SK-N-SH (cell line): Measurements from ENCODE around the gene BDNF. TPM values are rescaled to one million over a fixed set of nuclear protein-coding genes. Genes with fewer than 3 reads are reported as not detected.

ENCODE experiments used
- CTCF ChIA-PET: fragments of 300-600, 350-600 bp; formaldehyde crosslinking; extraction: SDS; loops from one replicate; lab custom pipeline; 2021; lab: Yijun Ruan, JAX
- POLR2A ChIA-PET: fragments of 350-600 bp; sonication (Branson Sonifier 250); formaldehyde crosslinking; extraction: SDS; loops from one replicate; lab custom pipeline; 2020; ENCODE audit warnings: antibody characterized with exemption, inconsistent platforms; lab: Yijun Ruan, JAX
- DNase-seq: peaks from one replicate; pipeline ENCODE4 v3.0.0; 2012
- H2AFZ ChIP-seq: fragments of 200-600 bp; sonication (generic); 2 replicates; pipeline ENCODE4 v1.8.1; 2016; ENCODE audit warnings: antibody characterized with exemption, mild to moderate bottlenecking, low read depth
- H3F3A ChIP-seq: fragments of 200-600 bp; sonication (generic); replicated peaks from 2 replicates; pipeline ENCODE3; 2016; ENCODE audit warnings: antibody characterized with exemption, mild to moderate bottlenecking; ENCODE audit not compliant: insufficient read depth
- H3K27ac ChIP-seq, 2 experiments: fragments of 200-500 bp in 1 of 2; fragments of 200-600 bp in 1 of 2; sonication (Bioruptor generic) in 1 of 2; sonication (generic), shearing (Covaris generic) in 1 of 2; 2 replicates each; pipeline versions ENCODE4 v1.5.1 to v1.6.1; 2014 to 2016; ENCODE audit warnings: low read depth in 2 of 2, inconsistent platforms in 1 of 2, low read length in 1 of 2, mild to moderate bottlenecking in 1 of 2, mixed read lengths in 1 of 2
- H3K27me3 ChIP-seq: fragments of 200-600 bp; sonication (generic), shearing (Covaris generic); 2 replicates; pipeline ENCODE4 v1.6.1; 2016; ENCODE audit warnings: mixed run types; ENCODE audit not compliant: insufficient read depth
- H3K36me3 ChIP-seq, 2 experiments: fragments of 200-500 bp in 1 of 2; fragments of 200-600 bp in 1 of 2; sonication (Bioruptor generic) in 1 of 2; sonication (generic) in 1 of 2; replicated peaks in 1 of 2; 2 replicates each; pipeline versions ENCODE3 to v1.5.1; 2014 to 2016; ENCODE audit warnings: low read length in 1 of 2, mild to moderate bottlenecking in 1 of 2; ENCODE audit not compliant: insufficient read depth in 2 of 2, control insufficient read depth in 1 of 2
- H3K4me1 ChIP-seq, 2 experiments: fragments of 200-500 bp in 1 of 2; fragments of 200-600 bp in 1 of 2; sonication (Bioruptor generic) in 1 of 2; sonication (generic), shearing (Covaris generic) in 1 of 2; 2 replicates each; pipeline versions ENCODE4 v1.5.1 to v1.6.1; 2014 to 2016; ENCODE audit warnings: low read depth in 1 of 2, low read length in 1 of 2, mixed run types in 1 of 2; ENCODE audit not compliant: insufficient read depth in 2 of 2, control insufficient read depth in 1 of 2
- H3K4me2 ChIP-seq: fragments of 200-600 bp; sonication (generic), shearing (Covaris generic); 2 replicates; pipeline ENCODE4 v1.6.1; 2017; ENCODE audit warnings: mixed run types
- H3K4me3 ChIP-seq, 2 experiments: fragments of 200-500 bp in 1 of 2; fragments of 200-600 bp in 1 of 2; sonication (Bioruptor generic) in 1 of 2; sonication (generic), shearing (Covaris generic) in 1 of 2; 2 replicates each; pipeline versions ENCODE4 v1.5.1 to v1.8.1; 2014 to 2016; ENCODE audit warnings: low read depth in 2 of 2, inconsistent platforms in 1 of 2, low read length in 1 of 2, mild to moderate bottlenecking in 1 of 2, mixed read lengths in 1 of 2, moderate library complexity in 1 of 2
- H3K79me2 ChIP-seq: fragments of 200-600 bp; sonication (generic); 2 replicates; pipeline ENCODE4 v1.8.1; 2017; ENCODE audit warnings: mild to moderate bottlenecking; ENCODE audit not compliant: insufficient read depth
- H3K9ac ChIP-seq: fragments of 200-600 bp; sonication (generic); 2 replicates; pipeline ENCODE4 v1.6.1; 2017; ENCODE audit warnings: mixed run types
- H3K9me2 ChIP-seq: fragments of 200-600 bp; sonication (generic); 2 replicates; pipeline ENCODE4 v1.6.1; 2017; ENCODE audit warnings: mixed run types
- H3K9me3 ChIP-seq: fragments of 200-600 bp; sonication (generic); 2 replicates; pipeline ENCODE4 v1.6.1; 2017; ENCODE audit warnings: mixed run types, mild to moderate bottlenecking, moderate library complexity
- H4K20me1 ChIP-seq: fragments of 200-600 bp; sonication (generic); 2 replicates; pipeline ENCODE4 v1.6.1; 2017; ENCODE audit warnings: mild to moderate bottlenecking, mixed run types; ENCODE audit not compliant: insufficient read depth
- CHD2 ChIP-seq: fragments of 150-350 bp; IDR thresholded peaks from 2 replicates; pipeline ENCODE4 v1.6.1; 2018; ENCODE audit warnings: low read length; ENCODE audit not compliant: partially characterized antibody
- CTCF ChIP-seq: fragments of 200-600 bp; sonication (generic); IDR thresholded peaks from 2 replicates; pipeline ENCODE4 v1.6.1; 2017; ENCODE audit warnings: antibody characterized with exemption, mild to moderate bottlenecking, moderate library complexity
- EP300 ChIP-seq, 2 experiments: IDR thresholded peaks; 2 replicates each; pipeline versions ENCODE4 v1.4.0 to v1.6.1; 2012; ENCODE audit warnings: borderline replicate concordance in 1 of 2, low read depth in 1 of 2, low read length in 1 of 2
- EZH2phosphoT487 ChIP-seq: fragments of 200-600 bp; sonication (generic); IDR thresholded peaks from 2 replicates; pipeline ENCODE4 v1.6.1; 2017; ENCODE audit warnings: low read depth, mixed run types, mild to moderate bottlenecking, antibody characterized with exemption, moderate library complexity, borderline replicate concordance
- FOSL2 ChIP-seq: IDR thresholded peaks from 2 replicates; pipeline ENCODE4 v1.4.0; 2012; ENCODE audit warnings: low read depth, mild to moderate bottlenecking, moderate library complexity, borderline replicate concordance
- FOXJ3 ChIP-seq: sonication (generic); formaldehyde crosslinking; IDR thresholded peaks from 2 replicates; pipeline ENCODE4 v1.5.1; 2020; ENCODE audit warnings: mild to moderate bottlenecking, missing genetic modification reagents
- GABPA ChIP-seq: IDR thresholded peaks from 2 replicates; pipeline ENCODE4 v1.4.0; 2012; ENCODE audit warnings: low read depth, mild to moderate bottlenecking
- IRF3 ChIP-seq: fragments of 150-350 bp; IDR thresholded peaks from 2 replicates; pipeline ENCODE4 v1.6.1; 2016; ENCODE audit warnings: mild to moderate bottlenecking, low read depth, low read length
- JUND ChIP-seq: IDR thresholded peaks from 2 replicates; pipeline ENCODE4 v1.4.0; 2012
- MAX ChIP-seq: IDR thresholded peaks from 2 replicates; pipeline ENCODE4 v1.4.0; 2012; ENCODE audit warnings: low read depth
- NFIC ChIP-seq: IDR thresholded peaks from 2 replicates; pipeline ENCODE4 v1.4.0; 2012; ENCODE audit warnings: borderline replicate concordance
- NRF1 ChIP-seq: IDR thresholded peaks from 2 replicates; pipeline ENCODE4 v1.6.1; 2012; ENCODE audit warnings: low read depth, mild to moderate bottlenecking, low read length
- SIN3A ChIP-seq: IDR thresholded peaks from 2 replicates; pipeline ENCODE4 v1.6.1; 2012; ENCODE audit warnings: low read depth, mild to moderate bottlenecking, low read length, moderate library complexity, borderline replicate concordance
- SMC3 ChIP-seq: IDR thresholded peaks from 2 replicates; pipeline ENCODE4 v1.6.1; 2012; ENCODE audit warnings: low read depth, low read length, improper control_type of control experiment
- TCF12 ChIP-seq: IDR thresholded peaks from 2 replicates; pipeline ENCODE4 v1.4.0; 2012
- TEAD4 ChIP-seq: IDR thresholded peaks from 2 replicates; pipeline ENCODE4 v1.4.0; 2012; ENCODE audit warnings: mild to moderate bottlenecking, borderline replicate concordance; ENCODE audit not compliant: insufficient read depth
- USF2 ChIP-seq: fragments of 150-350 bp; IDR thresholded peaks from 2 replicates; pipeline ENCODE4 v1.6.1; 2017; ENCODE audit warnings: antibody characterized with exemption, low read length, low read depth, borderline replicate concordance
- ZBTB33 ChIP-seq: IDR thresholded peaks from 2 replicates; pipeline ENCODE4 v1.4.0; 2012; ENCODE audit warnings: low read depth, borderline replicate concordance
- WGBS: methylation state at CpG from one replicate; pipeline ENCODE4 v1.1.6; 2017; ENCODE audit warnings: low lambda C conversion rate; 5-methylcytosine and 5-hydroxymethylcytosine counted together
- polyA plus RNA-seq, 3 experiments: library from polyadenylated mRNA; depleted of rRNA; stranded (reverse); fragments of >200 nt; gene quantifications; 2 replicates each; pipeline ENCODE4 v1.2.3, GENCODE V29; 2012

BDNF gene
- polyA plus RNA-seq, 1 of the 3 experiments (the other 2 are of a cell fraction) = 21.3 TPM

- no peaks in the 10 kb centered on the region for H3K36me3 ChIP-seq
- H3K9me2 ChIP-seq = no peaks in the 10 kb centered on the region
- H3K4me2 ChIP-seq = no peak overlapping the region
- H3K4me3 ChIP-seq = no peak overlapping the region
- no peak overlapping the region for H2AFZ ChIP-seq
- no peak overlapping the region for H3K27ac ChIP-seq
- POLR2A ChIA-PET = no interaction called here
- H3K27me3 ChIP-seq = no peaks in the 10 kb centered on the region
- no peaks in the 10 kb centered on the region for H4K20me1 ChIP-seq
- WGBS = 62% methylated on average over 5 of the region's 5 CpGs
- H3K9ac ChIP-seq = no peak overlapping the region
- CTCF ChIA-PET = interaction anchor here (1.5 kb wide), 1 partner anchor 11 kb away, joined by 3 read pairs; no protein-coding TSS in a partner anchor
- H3F3A ChIP-seq = no peaks in the 10 kb centered on the region
- no peak for TF ChIP-seq EP300 (IDR thresholded peaks at IDR 0.05; ENCODE audit: borderline replicate concordance in 1 of 2, low read depth in 1 of 2, low read length in 1 of 2)
- TF ChIP-seq MAX = no peak
- no peak for TF ChIP-seq TCF12
- no peak for TF ChIP-seq SMC3
- no peak for TF ChIP-seq IRF3
- no peak for TF ChIP-seq JUND
- TF ChIP-seq USF2 = no peak
- TF ChIP-seq CHD2 = no peak
- no peak for TF ChIP-seq SIN3A
- no peak for TF ChIP-seq FOXJ3
- TF ChIP-seq NRF1 = no peak
- no peak for TF ChIP-seq GABPA
- no peaks in the 10 kb centered on the region for H3K79me2 ChIP-seq
- no peak for DNase-seq
- no peaks in the 10 kb centered on the region for H3K9me3 ChIP-seq
- H3K4me1 ChIP-seq = no peaks in the 10 kb centered on the region; a peak in 2 of 4 replicates
Measured at GRCh38 chr11:27623945-27624523, 76.2 kb downstream of the BDNF start.

GRCh38 chr11:27622541-27623300 lies 77.5 kb downstream of the BDNF start:
- CTCF ChIA-PET = interaction anchor here (0.8 to 1.5 kb wide), 2 partner anchors 9 to 66 kb away, joined by 3 read pairs; no protein-coding TSS in a partner anchor

More at GRCh38 chr11:27622541-27623300, 77.5 kb downstream of the BDNF start:
- no peak for TF ChIP-seq CTCF
- TF ChIP-seq EP300 (IDR thresholded peaks at IDR 0.05; ENCODE audit: borderline replicate concordance in 1 of 2, low read depth in 1 of 2, low read length in 1 of 2) = no peak
- TF ChIP-seq FOSL2 = no peak
- TF ChIP-seq MAX = no peak
- no peak for TF ChIP-seq EZH2phosphoT487
- no peak for TF ChIP-seq NFIC
- no peak for TF ChIP-seq TEAD4
- TF ChIP-seq ZBTB33 = no peak
- H3K4me2 ChIP-seq = no peak overlapping the region
- no peaks in the 10 kb centered on the region; a peak in 2 of 4 replicates for H3K4me1 ChIP-seq
- POLR2A ChIA-PET = no interaction called here
- WGBS = 69% methylated on average over 6 of the region's 6 CpGs
- no peak overlapping the region for H3K27ac ChIP-seq
- no peak overlapping the region for H3K4me3 ChIP-seq
- H4K20me1 ChIP-seq = no peaks in the 10 kb centered on the region
- no peaks in the 10 kb centered on the region for H3K9me3 ChIP-seq
- H3F3A ChIP-seq = no peaks in the 10 kb centered on the region
- DNase-seq = no peak
- H3K9me2 ChIP-seq = no peaks in the 10 kb centered on the region
- H3K79me2 ChIP-seq = no peaks in the 10 kb centered on the region
- no peaks in the 10 kb centered on the region for H3K36me3 ChIP-seq
- H3K27me3 ChIP-seq = no peaks in the 10 kb centered on the region
- no peak overlapping the region for H3K9ac ChIP-seq
- H2AFZ ChIP-seq = no peak overlapping the region
